ENCODE results near the gene DOCK1.

DOCK1 gene

GRCh38 chr10:127151541-127151940 is 246.3 kb downstream of the DOCK1 start:
- DNase-seq = no peak
- no peak overlapping the region for H3K27ac Mint-ChIP-seq
- H3K9me3 Mint-ChIP-seq = no peaks in the 10 kb centered on the region
- no peaks in the 10 kb centered on the region for H3K4me1 Mint-ChIP-seq
- H3K27me3 Mint-ChIP-seq = no peaks in the 10 kb centered on the region
- no peaks in the 10 kb centered on the region for H3K36me3 Mint-ChIP-seq
- H3K4me3 Mint-ChIP-seq = no peak overlapping the region
- CTCF ChIA-PET = no interaction called here

- Mint-ChIP-seq H3K36me3 (no peaks in the 10 kb centered on the region), H3K4me1 (no peaks in the 10 kb centered on the region), H3K9me3 (no peaks in the 10 kb centered on the region), H3K27ac (no peak overlapping the region), H3K4me3 (no peak overlapping the region), H3K27me3 (no peaks in the 10 kb centered on the region)
- CTCF ChIA-PET = no interaction called here
- DNase-seq = no peak
Observed at GRCh38 chr10:127151981-127152699, 246.9 kb downstream of the DOCK1 start.

GRCh38 chr10:127153181-127153580 is 248.0 kb downstream of the DOCK1 start:
- Mint-ChIP-seq H3K4me1 (no peaks in the 10 kb centered on the region), H3K9me3 (no peaks in the 10 kb centered on the region), H3K27me3 (no peaks in the 10 kb centered on the region), H3K4me3 (no peak overlapping the region), H3K27ac (no peak overlapping the region), H3K36me3 (no peaks in the 10 kb centered on the region)
- DNase-seq = no peak
- CTCF ChIA-PET = no interaction called here

- Mint-ChIP-seq H3K27me3 (no peaks in the 10 kb centered on the region), H3K4me3 (no peak overlapping the region), H3K4me1 (no peaks in the 10 kb centered on the region), H3K36me3 (no peaks in the 10 kb centered on the region), H3K9me3 (no peaks in the 10 kb centered on the region), H3K27ac (no peak overlapping the region)
- DNase-seq = no peak
- CTCF ChIA-PET = no interaction called here
Observed at GRCh38 chr10:127154831-127155620, 249.8 kb downstream of the DOCK1 start.

- Mint-ChIP-seq H3K4me3 (no peak overlapping the region), H3K36me3 (no peaks in the 10 kb centered on the region), H3K27me3 (no peaks in the 10 kb centered on the region), H3K27ac (no peak overlapping the region), H3K9me3 (no peaks in the 10 kb centered on the region), H3K4me1 (no peaks in the 10 kb centered on the region)
- CTCF ChIA-PET = no interaction called here
- DNase-seq = no peak
Observed at GRCh38 chr10:127157089-127157488, 251.9 kb downstream of the DOCK1 start.

GRCh38 chr10:127157506-127158200 is 252.4 kb downstream of the DOCK1 start:
- H3K27ac Mint-ChIP-seq = no peak overlapping the region
- no peak for DNase-seq
- CTCF ChIA-PET = no interaction called here
- no peaks in the 10 kb centered on the region for H3K36me3 Mint-ChIP-seq
- no peaks in the 10 kb centered on the region for H3K4me1 Mint-ChIP-seq
- no peaks in the 10 kb centered on the region for H3K9me3 Mint-ChIP-seq
- H3K4me3 Mint-ChIP-seq = no peak overlapping the region
- H3K27me3 Mint-ChIP-seq = no peaks in the 10 kb centered on the region

- no peak overlapping the region for H3K27ac Mint-ChIP-seq
- H3K27me3 Mint-ChIP-seq = no peaks in the 10 kb centered on the region
- CTCF ChIA-PET = no interaction called here
- DNase-seq = no peak
- no peaks in the 10 kb centered on the region for H3K9me3 Mint-ChIP-seq
- no peaks in the 10 kb centered on the region for H3K36me3 Mint-ChIP-seq
- H3K4me1 Mint-ChIP-seq = no peaks in the 10 kb centered on the region
- no peak overlapping the region for H3K4me3 Mint-ChIP-seq
Observed at GRCh38 chr10:127158662-127159061, 253.4 kb downstream of the DOCK1 start.

GRCh38 chr10:127159648-127160245 is 254.5 kb downstream of the DOCK1 start:
- H3K9me3 Mint-ChIP-seq = no peaks in the 10 kb centered on the region
- no peak for DNase-seq
- CTCF ChIA-PET = no interaction called here
- no peaks in the 10 kb centered on the region for H3K4me1 Mint-ChIP-seq
- H3K27me3 Mint-ChIP-seq = no peaks in the 10 kb centered on the region
- H3K4me3 Mint-ChIP-seq = no peak overlapping the region
- H3K36me3 Mint-ChIP-seq = no peaks in the 10 kb centered on the region
- H3K27ac Mint-ChIP-seq = no peak overlapping the region

GRCh38 chr10:127161482-127161881 is 256.3 kb downstream of the DOCK1 start:
- Mint-ChIP-seq H3K27ac (no peak overlapping the region), H3K4me3 (no peak overlapping the region), H3K9me3 (no peaks in the 10 kb centered on the region), H3K36me3 (no peaks in the 10 kb centered on the region), H3K27me3 (no peaks in the 10 kb centered on the region), H3K4me1 (no peaks in the 10 kb centered on the region)
- CTCF ChIA-PET = no interaction called here
- no peak for DNase-seq

- no peak overlapping the region for H3K4me3 Mint-ChIP-seq
- no peak overlapping the region for H3K27ac Mint-ChIP-seq
- no peaks in the 10 kb centered on the region for H3K36me3 Mint-ChIP-seq
- no peaks in the 10 kb centered on the region for H3K9me3 Mint-ChIP-seq
- CTCF ChIA-PET = no interaction called here
- H3K27me3 Mint-ChIP-seq = no peaks in the 10 kb centered on the region
- DNase-seq = no peak
- no peaks in the 10 kb centered on the region for H3K4me1 Mint-ChIP-seq
Observed at GRCh38 chr10:127162841-127163240, 257.6 kb downstream of the DOCK1 start.

GRCh38 chr10:127168261-127168660 is 263.0 kb downstream of the DOCK1 start:
- CTCF ChIA-PET = no interaction called here
- H3K4me3 Mint-ChIP-seq = no peak overlapping the region
- H3K9me3 Mint-ChIP-seq = no peaks in the 10 kb centered on the region
- no peaks in the 10 kb centered on the region for H3K36me3 Mint-ChIP-seq
- DNase-seq = no peak
- no peak overlapping the region for H3K27ac Mint-ChIP-seq
- H3K27me3 Mint-ChIP-seq = no peaks in the 10 kb centered on the region
- no peaks in the 10 kb centered on the region for H3K4me1 Mint-ChIP-seq

- no peaks in the 10 kb centered on the region for H3K36me3 Mint-ChIP-seq
- H3K4me3 Mint-ChIP-seq = no peak overlapping the region
- H3K27ac Mint-ChIP-seq = no peak overlapping the region
- DNase-seq = no peak
- CTCF ChIA-PET = no interaction called here
- H3K4me1 Mint-ChIP-seq = no peaks in the 10 kb centered on the region
- no peaks in the 10 kb centered on the region for H3K9me3 Mint-ChIP-seq
- H3K27me3 Mint-ChIP-seq = no peaks in the 10 kb centered on the region
Observed at GRCh38 chr10:127174866-127175265, 269.6 kb downstream of the DOCK1 start.

GRCh38 chr10:127175357-127176110 is 270.3 kb downstream of the DOCK1 start:
- CTCF ChIA-PET = no interaction called here
- H3K9me3 Mint-ChIP-seq = no peaks in the 10 kb centered on the region
- no peak overlapping the region for H3K4me3 Mint-ChIP-seq
- no peak overlapping the region for H3K27ac Mint-ChIP-seq
- H3K36me3 Mint-ChIP-seq = no peaks in the 10 kb centered on the region
- DNase-seq = no peak
- no peaks in the 10 kb centered on the region for H3K27me3 Mint-ChIP-seq
- no peaks in the 10 kb centered on the region for H3K4me1 Mint-ChIP-seq

- H3K4me3 Mint-ChIP-seq = no peak overlapping the region
- no peak for DNase-seq
- H3K27me3 Mint-ChIP-seq = no peaks in the 10 kb centered on the region
- H3K36me3 Mint-ChIP-seq = no peaks in the 10 kb centered on the region
- H3K4me1 Mint-ChIP-seq = no peaks in the 10 kb centered on the region
- CTCF ChIA-PET = no interaction called here
- no peak overlapping the region for H3K27ac Mint-ChIP-seq
- no peaks in the 10 kb centered on the region for H3K9me3 Mint-ChIP-seq
Observed at GRCh38 chr10:127176649-127177048, 271.4 kb downstream of the DOCK1 start.
